GM23338 (cell line): ENCODE data around the gene SORCS2. TPM values are rescaled to one million over a fixed set of nuclear protein-coding genes. Genes with fewer than 3 reads are reported as not detected.

Experiments
- ATAC-seq: fragments of 200-7000 bp; cut with Tn5 transposase; 3 replicates; pipeline ENCODE4 v1.9.1; 2020
- DNase-seq: peaks from one replicate; pipeline ENCODE4 v3.0.0-alpha.2; 2015; ENCODE audit warnings: low spot score
- H2AFZ ChIP-seq: fragments of 200-600 bp; sonication (generic); 2 replicates; pipeline ENCODE4 v1.8.0; 2016; ENCODE audit warnings: antibody characterized with exemption, mild to moderate bottlenecking, moderate library complexity
- H3F3A ChIP-seq: fragments of 200-600 bp; sonication (generic); replicated peaks from 2 replicates; pipeline ENCODE4 v1.8.0; 2017; ENCODE audit warnings: antibody characterized with exemption, mixed run types, low read depth
- H3K27ac ChIP-seq: fragments of 200-600 bp; sonication (generic); 2 replicates; pipeline ENCODE4 v1.6.1; 2016; ENCODE audit warnings: low read depth
- H3K27me3 ChIP-seq: fragments of 200-600 bp; sonication (generic); 2 replicates; pipeline ENCODE4 v1.8.0; 2016; ENCODE audit warnings: mild to moderate bottlenecking, mixed run types, moderate library complexity; ENCODE audit not compliant: insufficient read depth
- H3K36me3 ChIP-seq: fragments of 200-600 bp; sonication (generic); 2 replicates; pipeline ENCODE4 v1.8.0; 2016; ENCODE audit warnings: mild to moderate bottlenecking; ENCODE audit not compliant: insufficient read depth
- H3K4me1 ChIP-seq: fragments of 200-600 bp; sonication (generic); 2 replicates; pipeline ENCODE4 v1.8.0; 2016; ENCODE audit warnings: mild to moderate bottlenecking, moderate library complexity; ENCODE audit not compliant: insufficient read depth
- H3K4me2 ChIP-seq: fragments of 200-600 bp; sonication (generic); 2 replicates; pipeline ENCODE4 v1.7.1; 2017; ENCODE audit warnings: mixed run types
- H3K4me3 ChIP-seq: fragments of 200-600 bp; sonication (generic); 2 replicates; pipeline ENCODE4 v1.6.1; 2016; ENCODE audit warnings: mixed run types
- H3K79me2 ChIP-seq: fragments of 200-600 bp; sonication (generic); replicated peaks from 2 replicates; pipeline ENCODE4 v1.8.0; 2017; ENCODE audit warnings: mild to moderate bottlenecking; ENCODE audit not compliant: insufficient read depth
- H3K9me2 ChIP-seq: fragments of 200-600 bp; sonication (generic); 2 replicates; pipeline ENCODE4 v1.8.0; 2017; ENCODE audit not compliant: insufficient read depth
- H4K20me1 ChIP-seq: fragments of 200-600 bp; sonication (generic); replicated peaks from 2 replicates; pipeline ENCODE4 v1.8.0; 2017; ENCODE audit warnings: mild to moderate bottlenecking; ENCODE audit not compliant: insufficient read depth
- H3K27ac Mint-ChIP-seq: 2 replicates; pipeline ENCODE4 v1.8.0; 2020; ENCODE audit warnings: inconsistent platforms, mild to moderate bottlenecking, moderate library complexity, mixed read lengths
- H3K27me3 Mint-ChIP-seq: 3 replicates; pipeline ENCODE4 v1.8.0; 2022; ENCODE audit warnings: low read depth, mild to moderate bottlenecking, moderate library complexity, mixed read lengths, inconsistent platforms; ENCODE audit not compliant: insufficient read depth, poor library complexity
- H3K36me3 Mint-ChIP-seq: 3 replicates; pipeline ENCODE4 v1.8.0; 2021; ENCODE audit warnings: low read depth, mild to moderate bottlenecking, inconsistent platforms, moderate library complexity, mixed read lengths
- H3K4me1 Mint-ChIP-seq: 3 replicates; pipeline ENCODE4 v1.8.0; 2020; ENCODE audit warnings: mild to moderate bottlenecking, inconsistent platforms, mixed read lengths
- H3K4me3 Mint-ChIP-seq: 3 replicates; pipeline ENCODE4 v1.8.0; 2021; ENCODE audit warnings: moderate library complexity, mild to moderate bottlenecking, inconsistent platforms, mixed read lengths
- H3K9me3 Mint-ChIP-seq: 3 replicates; pipeline ENCODE4 v1.8.0; 2020; ENCODE audit warnings: moderate library complexity, mild to moderate bottlenecking, inconsistent platforms, mixed read lengths
- CREB1 ChIP-seq: fragments of 250-450 bp; sonication (Bioruptor Pico); IDR thresholded peaks from 2 replicates; pipeline ENCODE4 v1.5.0; 2020; ENCODE audit warnings: low read depth, mild to moderate bottlenecking, moderate library complexity
- EZH2 ChIP-seq: fragments of 200-600 bp; sonication (generic); IDR thresholded peaks from one replicate; pipeline ENCODE4 v1.8.0; 2017; ENCODE audit warnings: antibody characterized with exemption, mild to moderate bottlenecking, low read depth; ENCODE audit not compliant: unreplicated experiment
- EZH2phosphoT487 ChIP-seq: fragments of 200-600 bp; sonication (generic); IDR thresholded peaks from one replicate; pipeline ENCODE4 v1.8.1; 2018; ENCODE audit warnings: antibody characterized with exemption; ENCODE audit not compliant: unreplicated experiment
- NANOG ChIP-seq: IDR thresholded peaks from 2 replicates; pipeline ENCODE4 v1.6.1; 2016; ENCODE audit warnings: antibody characterized with exemption, borderline replicate concordance
- POLR2AphosphoS5 ChIP-seq: IDR thresholded peaks from 2 replicates; pipeline ENCODE4 v1.6.1; 2016; ENCODE audit warnings: antibody characterized with exemption, low read depth
- STAT1 ChIP-seq: IDR thresholded peaks from one replicate; pipeline ENCODE4 v1.6.1; 2016; ENCODE audit warnings: antibody characterized with exemption; ENCODE audit not compliant: unreplicated experiment
- ZNF114 ChIP-seq: fragments of 250-450 bp; sonication (Bioruptor Pico); IDR thresholded peaks from 2 replicates; pipeline ENCODE4 v1.5.0; 2020; ENCODE audit warnings: mild to moderate bottlenecking, moderate library complexity
- ZNF331 ChIP-seq: fragments of 250-450 bp; sonication (Bioruptor Pico); IDR thresholded peaks from 2 replicates; pipeline ENCODE4 v1.5.0; 2020; ENCODE audit warnings: low read depth, mild to moderate bottlenecking, moderate library complexity
- polyA plus RNA-seq: library from polyadenylated mRNA; unstranded; fragments of >200 nt; fragmentation: Nextera tagmentation; extraction: Ambion mirVana; gene quantifications from 2 replicates; pipeline ENCODE4 v1.2.1, GENCODE V29; 2016
- total RNA-seq: library from RNA; depleted of rRNA; stranded (reverse); fragments of >200 nt; shearing (Covaris generic); gene quantifications from 2 replicates; pipeline ENCODE4 v1.2.3, GENCODE V29; 2014
- TF ChIP-seq, protein P1 (sequence below), 2 experiments: fragments of 200-600 bp in 1 of 2; sonication (generic) in 1 of 2; conservative IDR thresholded peaks; 2 replicates each; pipeline versions ENCODE4 v1.5.1 to v1.6.1; 2016 to 2017; ENCODE audit warnings: antibody characterized with exemption in 2 of 2, low read depth in 2 of 2, mild to moderate bottlenecking in 2 of 2, moderate library complexity in 1 of 2
- TF ChIP-seq, protein P2 (sequence below): fragments of 250-450 bp; sonication (Bioruptor Pico); IDR thresholded peaks from 2 replicates; pipeline ENCODE4 v1.5.0; 2020; ENCODE audit warnings: mild to moderate bottlenecking, moderate library complexity
- TF ChIP-seq, protein P3 (sequence below): IDR thresholded peaks from 2 replicates; pipeline ENCODE4 v1.6.1; 2016; ENCODE audit warnings: antibody characterized with exemption

The SORCS2 gene
- total and polyA plus RNA-seq, 2 experiments from 2014 or later: 0.47 to 2.4 TPM

DNA sequence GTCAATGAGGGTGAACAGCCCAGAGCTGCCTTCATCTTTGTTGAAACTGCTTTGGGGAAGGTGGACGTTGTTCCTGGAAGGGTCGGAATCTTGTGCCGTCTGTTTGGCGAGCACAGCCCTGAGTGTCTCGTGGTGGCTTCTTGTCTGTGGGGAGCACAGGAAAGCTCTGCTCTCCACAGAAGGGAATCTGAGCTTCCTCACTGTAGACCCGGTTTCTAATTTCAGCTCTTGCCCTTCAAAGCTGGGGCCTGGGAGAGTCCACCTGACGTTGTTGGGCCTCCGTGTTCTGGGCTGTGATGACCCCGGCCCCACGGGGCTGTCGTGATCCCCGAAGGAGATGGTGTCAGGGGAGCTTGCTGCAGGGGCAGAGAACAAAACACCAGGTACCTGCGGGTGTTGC lies 47.5 kb downstream of the SORCS2 start:
- no peaks in the 10 kb centered on the region for H3F3A ChIP-seq
- H3K27ac ChIP-seq: no peak overlapping the region
- Mint-ChIP-seq H3K27ac (no peak overlapping the region), H3K4me3 (no peak overlapping the region), H3K36me3 (no peaks in the 10 kb centered on the region; the same call in 2 of the 3 replicates), H3K9me3 (peaks cover 4% of the 10 kb centered on the region; the same call in 2 of the 3 replicates), H3K4me1 (no peaks in the 10 kb centered on the region), H3K27me3 (peaks cover 9% of the 10 kb centered on the region)
- no peak overlapping the region for H3K4me2 ChIP-seq
- DNase-seq (no peak), ATAC-seq (no peak)
- no peaks in the 10 kb centered on the region for H3K36me3 ChIP-seq
- TF ChIP-seq, protein P1, sequence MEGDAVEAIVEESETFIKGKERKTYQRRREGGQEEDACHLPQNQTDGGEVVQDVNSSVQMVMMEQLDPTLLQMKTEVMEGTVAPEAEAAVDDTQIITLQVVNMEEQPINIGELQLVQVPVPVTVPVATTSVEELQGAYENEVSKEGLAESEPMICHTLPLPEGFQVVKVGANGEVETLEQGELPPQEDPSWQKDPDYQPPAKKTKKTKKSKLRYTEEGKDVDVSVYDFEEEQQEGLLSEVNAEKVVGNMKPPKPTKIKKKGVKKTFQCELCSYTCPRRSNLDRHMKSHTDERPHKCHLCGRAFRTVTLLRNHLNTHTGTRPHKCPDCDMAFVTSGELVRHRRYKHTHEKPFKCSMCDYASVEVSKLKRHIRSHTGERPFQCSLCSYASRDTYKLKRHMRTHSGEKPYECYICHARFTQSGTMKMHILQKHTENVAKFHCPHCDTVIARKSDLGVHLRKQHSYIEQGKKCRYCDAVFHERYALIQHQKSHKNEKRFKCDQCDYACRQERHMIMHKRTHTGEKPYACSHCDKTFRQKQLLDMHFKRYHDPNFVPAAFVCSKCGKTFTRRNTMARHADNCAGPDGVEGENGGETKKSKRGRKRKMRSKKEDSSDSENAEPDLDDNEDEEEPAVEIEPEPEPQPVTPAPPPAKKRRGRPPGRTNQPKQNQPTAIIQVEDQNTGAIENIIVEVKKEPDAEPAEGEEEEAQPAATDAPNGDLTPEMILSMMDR (conservative IDR thresholded peaks at IDR 0.05; ENCODE audit: low read depth in 2 of 2): no peak
- TF ChIP-seq NANOG: no peak
- H4K20me1 ChIP-seq: no peaks in the 10 kb centered on the region
- H2AFZ ChIP-seq: no peak overlapping the region
- H3K79me2 ChIP-seq: no peaks in the 10 kb centered on the region
- no peaks in the 10 kb centered on the region for H3K9me2 ChIP-seq
- H3K4me3 ChIP-seq: no peak overlapping the region
- no peaks in the 10 kb centered on the region for H3K4me1 ChIP-seq
- H3K27me3 ChIP-seq: no peaks in the 10 kb centered on the region

DNA sequence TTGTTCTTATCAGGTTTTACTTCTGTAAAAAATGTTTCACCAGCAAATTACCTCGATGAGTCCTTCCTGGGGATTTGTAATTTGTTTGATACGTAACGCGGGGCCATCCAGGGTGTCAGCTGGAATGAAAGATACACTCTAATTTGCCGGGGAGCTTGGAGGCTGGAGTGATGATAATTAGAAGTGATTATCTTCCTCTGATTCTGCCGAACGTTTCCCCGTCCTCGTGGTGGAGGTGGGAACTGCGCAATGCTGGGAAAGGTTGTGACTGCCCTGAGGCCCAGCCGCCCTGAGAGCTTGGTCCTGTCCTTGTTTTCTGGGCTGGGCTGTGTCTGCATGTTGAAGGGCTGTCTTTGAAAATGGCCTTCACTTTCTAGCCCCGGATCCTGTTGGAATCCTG lies 48.0 kb downstream of the SORCS2 start:
- no peaks in the 10 kb centered on the region for H3K4me1 Mint-ChIP-seq
- Histone ChIP-seq H3F3A (no peaks in the 10 kb centered on the region), H2AFZ (no peak overlapping the region), H3K4me3 (no peak overlapping the region), H4K20me1 (no peaks in the 10 kb centered on the region), H3K79me2 (no peaks in the 10 kb centered on the region), H3K36me3 (no peaks in the 10 kb centered on the region), H3K4me1 (no peaks in the 10 kb centered on the region), H3K27ac (no peak overlapping the region), H3K9me2 (no peaks in the 10 kb centered on the region), H3K4me2 (no peak overlapping the region), H3K27me3 (no peaks in the 10 kb centered on the region)
- H3K4me3 Mint-ChIP-seq: no peak overlapping the region
- no peak for DNase-seq
- ATAC-seq: no peak
- H3K27me3 Mint-ChIP-seq: peaks cover 8% of the 10 kb centered on the region
- peaks cover 4% of the 10 kb centered on the region; the same call in 2 of the 3 replicates for H3K9me3 Mint-ChIP-seq
- H3K27ac Mint-ChIP-seq: no peak overlapping the region
- H3K36me3 Mint-ChIP-seq: no peaks in the 10 kb centered on the region; the same call in 2 of the 3 replicates
- TF ChIP-seq, protein P1 (conservative IDR thresholded peaks at IDR 0.05; ENCODE audit: low read depth in 2 of 2): no peak
- TF ChIP-seq CREB1 (no peak), EZH2 (no peak), EZH2phosphoT487 (no peak), ZNF331 (CRISPR knock-in tag) (no peak), POLR2AphosphoS5 (no peak), STAT1 (no peak), ZNF114 (CRISPR knock-in tag) (no peak)
- TF ChIP-seq, protein P2, sequence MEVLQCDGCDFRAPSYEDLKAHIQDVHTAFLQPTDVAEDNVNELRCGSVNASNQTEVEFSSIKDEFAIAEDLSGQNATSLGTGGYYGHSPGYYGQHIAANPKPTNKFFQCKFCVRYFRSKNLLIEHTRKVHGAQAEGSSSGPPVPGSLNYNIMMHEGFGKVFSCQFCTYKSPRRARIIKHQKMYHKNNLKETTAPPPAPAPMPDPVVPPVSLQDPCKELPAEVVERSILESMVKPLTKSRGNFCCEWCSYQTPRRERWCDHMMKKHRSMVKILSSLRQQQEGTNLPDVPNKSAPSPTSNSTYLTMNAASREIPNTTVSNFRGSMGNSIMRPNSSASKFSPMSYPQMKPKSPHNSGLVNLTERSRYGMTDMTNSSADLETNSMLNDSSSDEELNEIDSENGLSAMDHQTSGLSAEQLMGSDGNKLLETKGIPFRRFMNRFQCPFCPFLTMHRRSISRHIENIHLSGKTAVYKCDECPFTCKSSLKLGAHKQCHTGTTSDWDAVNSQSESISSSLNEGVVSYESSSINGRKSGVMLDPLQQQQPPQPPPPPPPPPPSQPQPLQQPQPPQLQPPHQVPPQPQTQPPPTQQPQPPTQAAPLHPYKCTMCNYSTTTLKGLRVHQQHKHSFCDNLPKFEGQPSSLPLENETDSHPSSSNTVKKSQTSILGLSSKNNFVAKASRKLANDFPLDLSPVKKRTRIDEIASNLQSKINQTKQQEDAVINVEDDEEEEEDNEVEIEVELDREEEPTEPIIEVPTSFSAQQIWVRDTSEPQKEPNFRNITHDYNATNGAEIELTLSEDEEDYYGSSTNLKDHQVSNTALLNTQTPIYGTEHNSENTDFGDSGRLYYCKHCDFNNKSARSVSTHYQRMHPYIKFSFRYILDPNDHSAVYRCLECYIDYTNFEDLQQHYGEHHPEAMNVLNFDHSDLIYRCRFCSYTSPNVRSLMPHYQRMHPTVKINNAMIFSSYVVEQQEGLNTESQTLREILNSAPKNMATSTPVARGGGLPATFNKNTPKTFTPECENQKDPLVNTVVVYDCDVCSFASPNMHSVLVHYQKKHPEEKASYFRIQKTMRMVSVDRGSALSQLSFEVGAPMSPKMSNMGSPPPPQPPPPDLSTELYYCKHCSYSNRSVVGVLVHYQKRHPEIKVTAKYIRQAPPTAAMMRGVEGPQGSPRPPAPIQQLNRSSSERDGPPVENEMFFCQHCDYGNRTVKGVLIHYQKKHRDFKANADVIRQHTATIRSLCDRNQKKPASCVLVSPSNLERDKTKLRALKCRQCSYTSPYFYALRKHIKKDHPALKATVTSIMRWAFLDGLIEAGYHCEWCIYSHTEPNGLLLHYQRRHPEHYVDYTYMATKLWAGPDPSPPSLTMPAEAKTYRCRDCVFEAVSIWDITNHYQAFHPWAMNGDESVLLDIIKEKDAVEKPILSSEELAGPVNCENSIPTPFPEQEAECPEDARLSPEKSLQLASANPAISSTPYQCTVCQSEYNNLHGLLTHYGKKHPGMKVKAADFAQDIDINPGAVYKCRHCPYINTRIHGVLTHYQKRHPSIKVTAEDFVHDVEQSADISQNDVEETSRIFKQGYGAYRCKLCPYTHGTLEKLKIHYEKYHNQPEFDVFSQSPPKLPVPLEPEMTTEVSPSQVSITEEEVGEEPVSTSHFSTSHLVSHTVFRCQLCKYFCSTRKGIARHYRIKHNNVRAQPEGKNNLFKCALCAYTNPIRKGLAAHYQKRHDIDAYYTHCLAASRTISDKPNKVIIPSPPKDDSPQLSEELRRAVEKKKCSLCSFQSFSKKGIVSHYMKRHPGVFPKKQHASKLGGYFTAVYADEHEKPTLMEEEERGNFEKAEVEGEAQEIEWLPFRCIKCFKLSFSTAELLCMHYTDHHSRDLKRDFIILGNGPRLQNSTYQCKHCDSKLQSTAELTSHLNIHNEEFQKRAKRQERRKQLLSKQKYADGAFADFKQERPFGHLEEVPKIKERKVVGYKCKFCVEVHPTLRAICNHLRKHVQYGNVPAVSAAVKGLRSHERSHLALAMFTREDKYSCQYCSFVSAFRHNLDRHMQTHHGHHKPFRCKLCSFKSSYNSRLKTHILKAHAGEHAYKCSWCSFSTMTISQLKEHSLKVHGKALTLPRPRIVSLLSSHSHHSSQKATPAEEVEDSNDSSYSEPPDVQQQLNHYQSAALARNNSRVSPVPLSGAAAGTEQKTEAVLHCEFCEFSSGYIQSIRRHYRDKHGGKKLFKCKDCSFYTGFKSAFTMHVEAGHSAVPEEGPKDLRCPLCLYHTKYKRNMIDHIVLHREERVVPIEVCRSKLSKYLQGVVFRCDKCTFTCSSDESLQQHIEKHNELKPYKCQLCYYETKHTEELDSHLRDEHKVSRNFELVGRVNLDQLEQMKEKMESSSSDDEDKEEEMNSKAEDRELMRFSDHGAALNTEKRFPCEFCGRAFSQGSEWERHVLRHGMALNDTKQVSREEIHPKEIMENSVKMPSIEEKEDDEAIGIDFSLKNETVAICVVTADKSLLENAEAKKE (CRISPR knock-in tag): no peak
- TF ChIP-seq, protein P3, sequence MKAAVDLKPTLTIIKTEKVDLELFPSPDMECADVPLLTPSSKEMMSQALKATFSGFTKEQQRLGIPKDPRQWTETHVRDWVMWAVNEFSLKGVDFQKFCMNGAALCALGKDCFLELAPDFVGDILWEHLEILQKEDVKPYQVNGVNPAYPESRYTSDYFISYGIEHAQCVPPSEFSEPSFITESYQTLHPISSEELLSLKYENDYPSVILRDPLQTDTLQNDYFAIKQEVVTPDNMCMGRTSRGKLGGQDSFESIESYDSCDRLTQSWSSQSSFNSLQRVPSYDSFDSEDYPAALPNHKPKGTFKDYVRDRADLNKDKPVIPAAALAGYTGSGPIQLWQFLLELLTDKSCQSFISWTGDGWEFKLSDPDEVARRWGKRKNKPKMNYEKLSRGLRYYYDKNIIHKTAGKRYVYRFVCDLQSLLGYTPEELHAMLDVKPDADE: no peak
